Subcutaneous adipose tissue (tissue), 4 donors: ENCODE data around the gene MADD. TPM values are rescaled to one million over a fixed set of nuclear protein-coding genes. Genes with fewer than 3 reads are reported as not detected.

Experiments used
- CTCF ChIP-seq: fragments of 450-650 bp; IDR thresholded peaks from one replicate; pipeline ENCODE4 v1.5.1; 2016; ENCODE audit warnings: low read depth, mild to moderate bottlenecking, control low read depth, antibody characterized with exemption, moderate library complexity
- total RNA-seq, 4 donors: library from RNA; depleted of rRNA; stranded (reverse); fragments of >200 nt; gene quantifications; one replicate each; pipeline ENCODE4 v1.1.0, GENCODE V29; 2016

Gene MADD
- total RNA-seq: 10 to 100 TPM; 21.0 to 52.2 (median 44.6) TPM

- TF ChIP-seq CTCF: no peak
Observed at GRCh38 chr11:47269829-47270305, at the start of gene MADD. Gene MADD (plus strand): TSS chr11:47270133.

- TF ChIP-seq CTCF: no peak
Observed at GRCh38 chr11:47220401-47220821, 49.5 kb upstream of the MADD start.

- TF ChIP-seq CTCF: no peak
Observed at GRCh38 chr11:47222696-47223095, 47.2 kb upstream of the MADD start.

GRCh38 chr11:47225552-47226400, 44.2 kb upstream of the MADD start:
- no peak for TF ChIP-seq CTCF

GRCh38 chr11:47229161-47229560, 40.8 kb upstream of the MADD start:
- TF ChIP-seq CTCF: no peak

GRCh38 chr11:47233051-47233450, 36.9 kb upstream of the MADD start:
- TF ChIP-seq CTCF: no peak

GRCh38 chr11:47233989-47234668, 35.8 kb upstream of the MADD start:
- no peak for TF ChIP-seq CTCF
